Measurements from ENCODE around the gene RFFL. TPM values are rescaled to one million over a fixed set of nuclear protein-coding genes. Genes with fewer than 3 reads are reported as not detected.
"Not testable (repeated sequence)": the region's sequence is repeated elsewhere in the genome, so short reads cannot be mapped to it uniquely, and the experiment has no call there.

Gene RFFL, protein sequence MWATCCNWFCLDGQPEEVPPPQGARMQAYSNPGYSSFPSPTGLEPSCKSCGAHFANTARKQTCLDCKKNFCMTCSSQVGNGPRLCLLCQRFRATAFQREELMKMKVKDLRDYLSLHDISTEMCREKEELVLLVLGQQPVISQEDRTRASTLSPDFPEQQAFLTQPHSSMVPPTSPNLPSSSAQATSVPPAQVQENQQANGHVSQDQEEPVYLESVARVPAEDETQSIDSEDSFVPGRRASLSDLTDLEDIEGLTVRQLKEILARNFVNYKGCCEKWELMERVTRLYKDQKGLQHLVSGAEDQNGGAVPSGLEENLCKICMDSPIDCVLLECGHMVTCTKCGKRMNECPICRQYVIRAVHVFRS
- total RNA-seq (2022) (27.9 and 29.6 TPM in 2 replicates), Bru-seq, nascent RNA (percentile 74 among the genes with signal in this experiment), BruChase-seq, experiment 1, labeled RNA remaining after a 2-hour chase (percentile 95 among the genes with signal in this experiment), BruChase-seq, experiment 2, labeled RNA remaining after a 6-hour chase (percentile 95 among the genes with signal in this experiment)
- long read RNA-seq, full-length matches to known transcripts = 10 of 37 reads
- long read RNA-seq, partial matches to known transcripts = 3 of 37 reads
- long read RNA-seq, other reads (novel, unspliced or antisense) = 24 of 37 reads

DNA sequence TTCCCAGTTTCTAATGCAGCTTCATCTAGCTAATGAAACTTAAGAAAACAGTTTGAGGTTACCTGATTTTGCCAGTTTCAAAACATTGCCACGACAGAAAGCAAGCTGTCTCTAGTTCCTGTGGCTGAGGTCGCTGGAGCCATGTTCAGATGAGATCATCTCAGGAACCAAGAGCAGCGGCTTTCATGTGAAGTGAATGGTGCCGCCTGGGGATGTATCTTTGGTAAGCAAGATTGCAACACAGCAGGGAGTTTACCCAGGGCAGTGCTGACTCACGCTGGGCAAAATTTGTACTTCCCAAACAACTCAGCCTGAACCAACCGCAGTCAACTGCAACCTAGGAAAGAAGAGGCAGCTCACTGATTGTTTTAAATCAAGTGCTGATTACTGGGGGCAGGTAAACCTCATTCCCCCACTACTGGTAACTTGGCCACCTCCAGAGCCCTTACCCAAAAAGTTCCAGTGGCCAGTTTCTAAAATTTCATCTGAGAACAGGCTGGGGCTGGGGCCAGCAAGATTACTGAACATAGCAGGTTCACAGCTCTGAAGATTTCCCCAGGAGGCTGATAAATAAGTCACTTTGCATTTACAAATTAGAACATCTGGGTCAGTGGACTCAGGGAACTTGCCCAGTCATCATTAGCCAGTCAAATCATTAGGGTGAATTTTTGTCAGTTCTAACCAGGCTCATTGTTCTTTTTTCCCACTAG, at the start of gene RFFL:
Gene RFFL (minus strand): TSS at position 194 of the 710 bp plus-strand sequence. CDS start 37,154 bp downstream, outside the sequence.
- CTCF ChIA-PET = interaction anchor here (1.4 to 2.0 kb wide), 3 partner anchors 10 to 26 kb away, joined by 3 to 10 read pairs (median 3); no protein-coding TSS in a partner anchor
- intact Hi-C loops (cut with micrococcal nuclease; ENCODE audit: unreplicated experiment) = loop anchor here (1.0 kb wide), 2 partner anchors 25 to 65 kb away; no protein-coding TSS in a partner anchor
- Mint-ChIP-seq H3K27me3 (ENCODE audit: insufficient read depth, unreplicated experiment) (no peaks in the 10 kb centered on the region), H3K27ac (ENCODE audit: unreplicated experiment) (peak within 1 kb of the TSS; percentile 75), H3K4me1 (ENCODE audit: low read depth, unreplicated experiment) (peaks cover 21% of the 10 kb centered on the region), H3K9me3 (ENCODE audit: unreplicated experiment) (no peaks in the 10 kb centered on the region), H3K36me3 (ENCODE audit: insufficient read depth, unreplicated experiment) (peaks cover 23% of the 10 kb centered on the region), H3K4me3 (ENCODE audit: unreplicated experiment) (peak within 1 kb of the TSS; percentile 49)
- Histone ChIP-seq H3K4me3 (ENCODE audit: low read depth, low read length) (peak within 1 kb of the TSS; percentile 1; the same call in 1 of the 2 replicates), H3K27me3 (replicated peaks; ENCODE audit: control insufficient read depth, insufficient read depth, low read length) (no peaks in the 10 kb centered on the region), H3K4me1 (peaks cover 27% of the 10 kb centered on the region), H3K36me3 (ENCODE audit: control insufficient read depth, insufficient read depth, low read length) (no peaks in the 10 kb centered on the region), H3K9me3 (no peaks in the 10 kb centered on the region)
- POLR2A ChIA-PET = interaction anchor here (0.6 to 1.4 kb wide), 5 partner anchors 31 to 83 kb away, joined by 3 to 9 read pairs (median 4); partner anchors contain the start of genes LIG3 and NLE1
- DNase-seq = peak; percentile 91 to 94
- TSS peak; percentile 97 for BruUV-seq (replicated peaks)
- TF ChIP-seq, protein P1, sequence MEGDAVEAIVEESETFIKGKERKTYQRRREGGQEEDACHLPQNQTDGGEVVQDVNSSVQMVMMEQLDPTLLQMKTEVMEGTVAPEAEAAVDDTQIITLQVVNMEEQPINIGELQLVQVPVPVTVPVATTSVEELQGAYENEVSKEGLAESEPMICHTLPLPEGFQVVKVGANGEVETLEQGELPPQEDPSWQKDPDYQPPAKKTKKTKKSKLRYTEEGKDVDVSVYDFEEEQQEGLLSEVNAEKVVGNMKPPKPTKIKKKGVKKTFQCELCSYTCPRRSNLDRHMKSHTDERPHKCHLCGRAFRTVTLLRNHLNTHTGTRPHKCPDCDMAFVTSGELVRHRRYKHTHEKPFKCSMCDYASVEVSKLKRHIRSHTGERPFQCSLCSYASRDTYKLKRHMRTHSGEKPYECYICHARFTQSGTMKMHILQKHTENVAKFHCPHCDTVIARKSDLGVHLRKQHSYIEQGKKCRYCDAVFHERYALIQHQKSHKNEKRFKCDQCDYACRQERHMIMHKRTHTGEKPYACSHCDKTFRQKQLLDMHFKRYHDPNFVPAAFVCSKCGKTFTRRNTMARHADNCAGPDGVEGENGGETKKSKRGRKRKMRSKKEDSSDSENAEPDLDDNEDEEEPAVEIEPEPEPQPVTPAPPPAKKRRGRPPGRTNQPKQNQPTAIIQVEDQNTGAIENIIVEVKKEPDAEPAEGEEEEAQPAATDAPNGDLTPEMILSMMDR (IDR thresholded peaks at IDR 0.05; ENCODE audit: insufficient read depth in 1 of 2, low read depth in 1 of 2, low read length in 1 of 2, severe bottlenecking in 1 of 2, unreplicated experiment in 1 of 2) = peak; percentile 16 to 31

DNA sequence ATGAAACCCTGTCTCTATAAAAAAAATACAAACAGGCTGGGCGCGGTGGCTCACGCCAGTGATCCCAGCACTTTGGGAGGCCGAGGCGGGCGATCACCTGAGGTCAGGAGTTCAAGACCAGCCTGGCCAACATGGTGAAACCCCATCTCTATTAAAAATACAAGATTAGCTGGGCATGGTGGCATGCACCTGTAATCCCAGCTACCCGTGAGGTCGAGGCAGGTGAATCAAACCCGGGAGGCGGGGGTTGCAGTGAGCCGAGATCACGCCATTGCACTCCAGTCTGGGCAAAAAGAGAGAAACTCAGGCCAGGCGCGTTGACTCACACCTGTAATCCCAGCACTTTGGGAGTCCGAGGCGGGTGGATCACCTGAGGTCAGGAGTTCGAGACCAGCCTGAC, 47.3 kb upstream of the RFFL start:
- POLR2A ChIA-PET; CTCF ChIA-PET; H3K9me3 Mint-ChIP-seq (ENCODE audit: unreplicated experiment): not testable (repeated sequence)

DNA sequence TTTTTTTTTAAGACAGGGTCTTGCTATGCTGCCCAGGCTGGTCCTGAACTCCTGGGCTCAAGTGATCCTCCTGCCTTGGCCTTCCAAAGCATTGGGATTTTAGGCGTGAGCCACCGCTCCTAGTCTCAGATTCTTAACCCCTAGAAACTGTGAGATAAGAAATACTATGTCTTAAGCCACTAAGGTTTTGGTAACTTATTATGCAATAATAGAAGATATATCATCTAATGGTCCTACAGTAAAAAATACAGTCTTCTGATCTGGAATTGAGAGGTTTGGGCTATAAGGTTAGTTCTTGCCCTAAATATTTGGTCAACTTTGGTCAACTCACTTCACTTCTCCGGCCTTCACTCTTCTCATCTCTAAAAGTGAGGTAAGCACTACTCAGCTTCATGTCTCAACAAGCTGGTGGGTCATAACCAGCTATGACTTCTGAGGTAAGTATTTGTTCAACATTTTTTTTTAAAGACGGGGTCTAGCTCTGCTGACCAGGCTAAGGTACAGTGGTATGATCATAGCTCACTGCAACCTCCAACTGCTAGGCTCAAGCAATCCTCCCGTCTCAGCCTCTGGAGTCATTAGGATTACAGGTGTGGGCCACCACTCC, 41.4 kb upstream of the RFFL start:
- Mint-ChIP-seq H3K4me1 (ENCODE audit: low read depth, unreplicated experiment) (no peaks in the 10 kb centered on the region), H3K4me3 (ENCODE audit: unreplicated experiment) (no peak overlapping the region), H3K27me3 (ENCODE audit: insufficient read depth, unreplicated experiment) (no peaks in the 10 kb centered on the region), H3K27ac (ENCODE audit: unreplicated experiment) (no peak overlapping the region), H3K9me3 (ENCODE audit: unreplicated experiment) (no peaks in the 10 kb centered on the region), H3K36me3 (ENCODE audit: insufficient read depth, unreplicated experiment) (peaks cover 31% of the 10 kb centered on the region)
- no peaks in the 10 kb centered on the region for H3K27me3 ChIP-seq (replicated peaks; ENCODE audit: control insufficient read depth, insufficient read depth, low read length)
- TF ChIP-seq, protein P1 (IDR thresholded peaks at IDR 0.05; ENCODE audit: insufficient read depth in 1 of 2, low read depth in 1 of 2, low read length in 1 of 2, severe bottlenecking in 1 of 2, unreplicated experiment in 1 of 2) = no peak
- intact Hi-C loops (cut with micrococcal nuclease; ENCODE audit: unreplicated experiment) = no loop called here
- no peaks in the 10 kb centered on the region for H3K36me3 ChIP-seq (ENCODE audit: control insufficient read depth, insufficient read depth, low read length)
- CTCF ChIA-PET = no interaction called here
- BruUV-seq (replicated peaks) = no TSS peak
- peak in 1 of 2 experiments; percentile 7 for DNase-seq
- no peak overlapping the region for H3K4me3 ChIP-seq (ENCODE audit: low read depth, low read length)
- H3K4me1 ChIP-seq = no peaks in the 10 kb centered on the region
- POLR2A ChIA-PET = no interaction called here
- H3K9me3 ChIP-seq = no peaks in the 10 kb centered on the region

More for the DNA sequence above, 47.3 kb upstream of the RFFL start:
- H3K4me1 ChIP-seq; BruUV-seq (replicated peaks); DNase-seq; H3K27me3 Mint-ChIP-seq (ENCODE audit: insufficient read depth, unreplicated experiment); H3K9me3 ChIP-seq; intact Hi-C loops (cut with micrococcal nuclease; ENCODE audit: unreplicated experiment); H3K36me3 ChIP-seq (ENCODE audit: control insufficient read depth, insufficient read depth, low read length); H3K27me3 ChIP-seq (replicated peaks; ENCODE audit: control insufficient read depth, insufficient read depth, low read length); H3K4me3 ChIP-seq (ENCODE audit: low read depth, low read length); H3K4me1 Mint-ChIP-seq (ENCODE audit: low read depth, unreplicated experiment); H3K4me3 Mint-ChIP-seq (ENCODE audit: unreplicated experiment); H3K27ac Mint-ChIP-seq (ENCODE audit: unreplicated experiment): not testable (repeated sequence)
- peaks cover 26% of the 10 kb centered on the region for H3K36me3 Mint-ChIP-seq (ENCODE audit: insufficient read depth, unreplicated experiment)

Measured in Caco-2 (cell line).